H1 (cell line): Measurements from ENCODE around the gene CASQ2. TPM values are rescaled to one million over a fixed set of nuclear protein-coding genes. Genes with fewer than 3 reads are reported as not detected.

Experiments used
- CTCF ChIA-PET: fragments of 300-600 bp; sonication (Branson Sonifier 250); formaldehyde crosslinking; loops from one replicate; lab custom pipeline; 2021; ENCODE audit not compliant: partially characterized antibody; lab: Charles Lee
- POLR2A ChIA-PET: fragments of 300-600 bp; sonication (Branson Sonifier 250); formaldehyde crosslinking; loops from one replicate; lab custom pipeline; 2021; ENCODE audit warnings: inconsistent platforms; ENCODE audit not compliant: partially characterized antibody; lab: Charles Lee
- DNase-seq, 2 experiments: peaks; one replicate each; pipeline versions ENCODE4 v3.0.0 to v3.0.0-alpha.2; 2010 to 2022; ENCODE audit warnings: low spot score in 2 of 2, low read depth in 1 of 2, mixed read lengths in 1 of 2
- FAIRE-seq: peaks from 2 replicates; lab custom pipeline; 2011; peaks lifted over from hg19 to GRCh38; lab: Jason Lieb, UNC
- H2AFZ ChIP-seq: 2 replicates; pipeline ENCODE4 v1.8.1; 2012; ENCODE audit warnings: low read length, inconsistent platforms
- H2AK5ac ChIP-seq: 2 replicates; pipeline ENCODE4 v1.6.1; 2013; ENCODE audit warnings: low read depth, low read length
- H2BK120ac ChIP-seq: replicated peaks from 2 replicates; pipeline ENCODE3; 2013; ENCODE audit warnings: low read depth, low read length, inconsistent platforms
- H2BK12ac ChIP-seq: 2 replicates; pipeline ENCODE4 v1.6.1; 2013; ENCODE audit warnings: low read depth, low read length
- H2BK15ac ChIP-seq: 2 replicates; pipeline ENCODE4 v1.6.1; 2013; ENCODE audit warnings: low read length
- H2BK20ac ChIP-seq: 2 replicates; pipeline ENCODE4 v1.6.1; 2013; ENCODE audit warnings: low read length
- H2BK5ac ChIP-seq: 2 replicates; pipeline ENCODE4 v1.6.1; 2013; ENCODE audit warnings: low read depth, low read length
- H3K14ac ChIP-seq: 2 replicates; pipeline ENCODE4 v1.6.1; 2013; ENCODE audit warnings: inconsistent platforms; ENCODE audit not compliant: insufficient read length
- H3K18ac ChIP-seq: 2 replicates; pipeline ENCODE4 v1.6.1; 2013; ENCODE audit warnings: low read length; ENCODE audit errors: extremely low read depth
- H3K23ac ChIP-seq: 2 replicates; pipeline ENCODE4 v1.6.1; 2013; ENCODE audit warnings: inconsistent platforms; ENCODE audit not compliant: insufficient read length
- H3K23me2 ChIP-seq: 2 replicates; pipeline ENCODE4 v1.6.1; 2013; ENCODE audit warnings: low read depth, low read length
- H3K27ac ChIP-seq: 2 replicates; pipeline ENCODE4 v1.6.1; 2011; ENCODE audit warnings: low read depth, low read length, inconsistent platforms
- H3K27me3 ChIP-seq, 4 experiments: replicated peaks in 1 of 4; 1 replicate in 1 of 4; 2 replicates in 3 of 4; pipeline versions ENCODE4 v1.6.1 to v1.8.1; 2011 to 2013; ENCODE audit warnings: low read length in 3 of 4, mild to moderate bottlenecking in 3 of 4, inconsistent platforms in 2 of 4, mixed read lengths in 2 of 4, moderate library complexity in 1 of 4; ENCODE audit not compliant: control insufficient read depth in 3 of 4, insufficient read depth in 3 of 4; ENCODE audit errors: extremely low read depth in 1 of 4
- H3K36me3 ChIP-seq, 4 experiments: 2 replicates each; pipeline versions ENCODE4 v1.6.1 to v1.8.1; 2011 to 2013; ENCODE audit warnings: mild to moderate bottlenecking in 4 of 4, low read length in 3 of 4, moderate library complexity in 2 of 4, control low read depth in 1 of 4, inconsistent platforms in 1 of 4; ENCODE audit not compliant: insufficient read depth in 4 of 4, control insufficient read depth in 2 of 4
- H3K4ac ChIP-seq: replicated peaks from 2 replicates; pipeline ENCODE3; 2013; ENCODE audit warnings: low read length, low read depth, mixed read lengths, inconsistent platforms; ENCODE audit not compliant: insufficient read length
- H3K4me1 ChIP-seq, 4 experiments: replicated peaks in 1 of 4; 1 replicate in 1 of 4; 2 replicates in 3 of 4; pipeline versions ENCODE4 v1.6.1 to v1.8.1; 2011 to 2013; ENCODE audit warnings: low read length in 3 of 4, inconsistent platforms in 2 of 4, mixed read lengths in 1 of 4; ENCODE audit not compliant: insufficient read depth in 4 of 4, control insufficient read depth in 3 of 4
- H3K4me2 ChIP-seq, 2 experiments: 2 replicates each; pipeline versions ENCODE4 v1.6.1 to v1.8.1; 2011 to 2013; ENCODE audit warnings: low read depth in 2 of 2, low read length in 2 of 2, control low read depth in 1 of 2, inconsistent platforms in 1 of 2, mild to moderate bottlenecking in 1 of 2; ENCODE audit not compliant: insufficient read depth in 1 of 2
- H3K4me3 ChIP-seq, 4 experiments: fragments of 200-600, 300-600 bp in 1 of 4; sonication (generic), shearing (Covaris generic), sonication (Bioruptor Twin) in 1 of 4; 2 replicates each; pipeline versions ENCODE4 v1.5.1 to v1.8.1; 2011 to 2016; ENCODE audit warnings: low read length in 4 of 4, low read depth in 3 of 4, control low read depth in 2 of 4, inconsistent platforms in 2 of 4, mild to moderate bottlenecking in 2 of 4, mixed read lengths in 1 of 4, moderate library complexity in 1 of 4; ENCODE audit not compliant: insufficient read depth in 2 of 4; ENCODE audit errors: extremely low read depth in 1 of 4
- H3K56ac ChIP-seq: replicated peaks from 2 replicates; pipeline ENCODE3; 2013; ENCODE audit warnings: low read depth, mild to moderate bottlenecking, mixed read lengths, low read length, inconsistent platforms; ENCODE audit not compliant: insufficient read length
- H3K79me1 ChIP-seq: 2 replicates; pipeline ENCODE4 v1.6.1; 2013; ENCODE audit warnings: low read depth, low read length, control low read depth
- H3K79me2 ChIP-seq, 2 experiments: 2 replicates each; pipeline versions ENCODE4 v1.6.1 to v1.8.1; 2012 to 2013; ENCODE audit warnings: low read length in 2 of 2, mild to moderate bottlenecking in 2 of 2, inconsistent platforms in 1 of 2; ENCODE audit not compliant: insufficient read depth in 2 of 2, control insufficient read depth in 1 of 2
- H3K9ac ChIP-seq, 4 experiments: replicated peaks in 1 of 4; 1 replicate in 1 of 4; 2 replicates in 3 of 4; pipeline versions ENCODE4 v1.6.1 to v1.8.1; 2011 to 2013; ENCODE audit warnings: low read depth in 3 of 4, low read length in 3 of 4, control low read depth in 2 of 4, mild to moderate bottlenecking in 2 of 4, moderate library complexity in 2 of 4, inconsistent platforms in 1 of 4; ENCODE audit errors: extremely low read depth in 1 of 4
- H3K9me3 ChIP-seq, 2 experiments: 2 replicates each; pipeline versions ENCODE4 v1.6.1 to v1.8.1; 2012 to 2013; ENCODE audit warnings: mild to moderate bottlenecking in 2 of 2, moderate library complexity in 2 of 2, control low read depth in 1 of 2, inconsistent platforms in 1 of 2, low read depth in 1 of 2, low read length in 1 of 2, mixed read lengths in 1 of 2; ENCODE audit not compliant: insufficient read depth in 2 of 2
- H4K20me1 ChIP-seq, 2 experiments: replicated peaks in 1 of 2; 2 replicates each; pipeline versions ENCODE3 to v1.8.1; 2011 to 2013; ENCODE audit warnings: inconsistent platforms in 2 of 2, low read length in 2 of 2, mild to moderate bottlenecking in 1 of 2; ENCODE audit not compliant: insufficient read depth in 2 of 2, control insufficient read depth in 1 of 2
- H4K5ac ChIP-seq: 2 replicates; pipeline ENCODE4 v1.6.1; 2013; ENCODE audit warnings: low read length, low read depth, mixed read lengths, inconsistent platforms; ENCODE audit not compliant: insufficient read length
- H4K8ac ChIP-seq: 2 replicates; pipeline ENCODE4 v1.8.0; 2013; ENCODE audit warnings: mild to moderate bottlenecking, moderate library complexity, low read length, inconsistent platforms; ENCODE audit not compliant: insufficient read depth; ENCODE audit errors: extremely low read depth
- H4K91ac ChIP-seq: replicated peaks from 2 replicates; pipeline ENCODE3; 2013; ENCODE audit warnings: low read length, mixed read lengths, inconsistent platforms; ENCODE audit not compliant: insufficient read length
- HDAC6 ChIP-seq: IDR thresholded peaks from one replicate; pipeline ENCODE4 v1.7.1; 2012; ENCODE audit warnings: low read depth, mild to moderate bottlenecking, inconsistent platforms, low read length, moderate library complexity
- WGBS, 2 experiments: shearing (Covaris generic) in 1 of 2; methylation state at CpG; one replicate each; pipeline versions ENCODE4 v1.1.6 to v1.1.7; 2013 to 2015; ENCODE audit warnings: low lambda C conversion rate in 2 of 2, mixed read lengths in 2 of 2, inconsistent platforms in 1 of 2, low coverage in 1 of 2, missing lambda C conversion rate in 1 of 2; ENCODE audit not compliant: insufficient replicate concordance in 2 of 2, insufficient coverage in 1 of 2, insufficient read length in 1 of 2; ENCODE audit errors: extremely low coverage in 1 of 2, missing lambda C conversion rate in 1 of 2; 5-methylcytosine and 5-hydroxymethylcytosine counted together
- polyA plus RNA-seq, 7 experiments: library from polyadenylated mRNA; depleted of rRNA in 3 of 7; stranded (reverse) in 5 of 7; unstranded in 2 of 7; fragments of >200 nt in 5 of 7; fragments of 200-250 nt in 2 of 7; gene quantifications; 1 replicate in 5 of 7; 2 replicates in 1 of 7; 4 replicates in 1 of 7; pipeline versions ENCODE4 v1.2.1 to v1.2.3, GENCODE V29; 2011 to 2013; ENCODE audit warnings: missing spikeins in 2 of 7, mixed read lengths in 2 of 7
- total RNA-seq: library from RNA; stranded (reverse); fragmentation: NEBNext Ultra II Directional; extraction: Animal tissue kit (Norgen Biotek cat#: 25700); gene quantifications from 2 replicates; pipeline ENCODE4 v1.2.1, GENCODE V29; 2021

The CASQ2 gene
- total and polyA plus RNA-seq, 2 of the 8 experiments (the other 6 are each of a cell fraction or from before 2014, with no cell fraction given) = not detected

DNA sequence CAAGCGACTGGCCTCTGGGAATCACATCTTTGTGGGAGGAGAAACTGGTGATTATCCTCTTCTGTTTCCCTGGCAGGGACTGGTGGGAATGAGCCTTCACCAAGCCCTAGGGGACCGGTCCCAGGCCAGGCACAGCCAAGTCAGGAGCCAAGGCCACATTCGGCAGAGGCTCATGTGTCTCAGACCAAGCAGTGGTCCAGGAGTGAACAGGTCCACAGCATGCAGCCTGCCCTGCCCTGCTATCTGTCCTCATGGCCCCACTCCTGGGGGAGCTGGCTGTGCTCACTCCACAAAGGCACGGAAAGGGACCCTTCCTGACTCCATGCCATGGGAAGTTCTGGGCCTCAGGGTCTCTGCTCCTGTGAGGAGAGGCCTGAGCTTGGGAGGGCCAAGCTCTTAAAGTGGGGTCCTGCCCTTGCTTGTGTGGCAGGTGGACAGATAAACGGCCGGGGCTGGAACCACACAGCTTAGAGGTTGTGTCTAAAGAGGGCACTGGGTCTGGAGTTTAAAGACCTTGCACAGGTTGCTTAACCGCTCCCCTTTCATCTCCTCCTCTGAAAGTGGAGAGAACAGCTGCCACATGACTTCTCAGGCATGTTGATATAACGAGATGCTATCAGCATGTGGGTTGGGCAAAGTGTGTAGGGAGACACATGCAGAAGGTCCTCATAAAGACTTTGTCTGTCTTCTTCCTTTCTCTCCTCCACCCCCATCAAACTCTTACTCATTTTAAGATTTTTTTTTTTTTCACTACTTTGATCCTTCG lies 57.5 kb downstream of the CASQ2 start:
- no peak overlapping the region for H2BK15ac ChIP-seq
- no peaks in the 10 kb centered on the region for H3K23me2 ChIP-seq
- no peak overlapping the region for H3K23ac ChIP-seq
- no peaks in the 10 kb centered on the region for H3K27me3 ChIP-seq
- H2AFZ ChIP-seq = no peak overlapping the region
- no peaks in the 10 kb centered on the region for H3K79me2 ChIP-seq
- no peak overlapping the region for H4K5ac ChIP-seq
- no peak overlapping the region for H3K18ac ChIP-seq
- H3K56ac ChIP-seq = no peak overlapping the region
- DNase-seq (no peak), FAIRE-seq (no peak)
- H3K9me3 ChIP-seq = no peaks in the 10 kb centered on the region
- no peak overlapping the region for H2AK5ac ChIP-seq
- no peaks in the 10 kb centered on the region for H3K36me3 ChIP-seq
- H2BK12ac ChIP-seq = no peak overlapping the region
- 82% methylated on average over 9 of the region's 9 CpGs; no CpG with 5 or more reads in 1 of the 2 experiments for WGBS, 2 experiments
- H3K4me3 ChIP-seq = no peak overlapping the region
- H4K91ac ChIP-seq = no peak overlapping the region
- peaks cover 0 to 4% (median 0%) of the 10 kb centered on the region in 4 experiments; a peak in 3 of 7 replicates for H3K4me1 ChIP-seq
- H2BK5ac ChIP-seq = no peak overlapping the region
- H3K9ac ChIP-seq = no peak overlapping the region
- no peaks in the 10 kb centered on the region for H3K79me1 ChIP-seq
- CTCF ChIA-PET = interaction anchor here (0.7 to 18.6 kb wide), 7 partner anchors 9 to 270 kb away, joined by 3 to 370 read pairs (median 3); partner anchors contain the start of gene CASQ2
- POLR2A ChIA-PET = interaction anchor here (0.7 to 0.9 kb wide), 2 partner anchors 78 to 103 kb away, joined by 3 to 4 read pairs; no protein-coding TSS in a partner anchor
- H3K4ac ChIP-seq = no peak overlapping the region
- H4K8ac ChIP-seq = no peak overlapping the region; the same call in 1 of the 2 replicates
- H2BK20ac ChIP-seq = no peak overlapping the region
- H2BK120ac ChIP-seq = no peak overlapping the region
- H3K27ac ChIP-seq = no peak overlapping the region
- H4K20me1 ChIP-seq = no peaks in the 10 kb centered on the region
- no peak overlapping the region for H3K14ac ChIP-seq
- no peak overlapping the region for H3K4me2 ChIP-seq
- no peak for TF ChIP-seq HDAC6
